Activated naive CD4-positive, alpha-beta T cell treated with anti-CD3 and anti-CD28 coated beads for 36 hours (primary cell): Measurements from ENCODE around the gene MMP25. TPM values are rescaled to one million over a fixed set of nuclear protein-coding genes. Genes with fewer than 3 reads are reported as not detected.
A peak's percentile ranks its signal among the peaks of the same experiment; 100 is the strongest.

ENCODE experiments used
- CTCF ChIA-PET: fragments of 350-600 bp; sonication (Branson Sonifier 250); formaldehyde crosslinking; loops from one replicate; lab custom pipeline; 2021; ENCODE audit warnings: antibody characterized with exemption; lab: Charles Lee
- DNase-seq: peaks from one replicate; pipeline ENCODE4 v3.0.0-alpha.2; 2020
- H3K27ac Mint-ChIP-seq: one replicate; pipeline ENCODE4 v1.8.0; 2021; ENCODE audit warnings: mild to moderate bottlenecking, mixed read lengths
- H3K27me3 Mint-ChIP-seq: one replicate; pipeline ENCODE4 v1.8.0; 2021; ENCODE audit warnings: low read depth, mixed read lengths
- H3K36me3 Mint-ChIP-seq: one replicate; pipeline ENCODE4 v1.8.0; 2021; ENCODE audit warnings: low read depth, mixed read lengths
- H3K4me1 Mint-ChIP-seq: one replicate; pipeline ENCODE4 v1.8.0; 2021; ENCODE audit warnings: low read depth, mixed read lengths
- H3K4me3 Mint-ChIP-seq: one replicate; pipeline ENCODE4 v1.8.0; 2021; ENCODE audit warnings: mild to moderate bottlenecking, moderate library complexity, mixed read lengths
- H3K9me3 Mint-ChIP-seq: one replicate; pipeline ENCODE4 v1.8.0; 2021; ENCODE audit warnings: mixed read lengths
- intact Hi-C: fragments of 100-400 bp; cut with micrococcal nuclease; formaldehyde crosslinking; loops from one replicate; pipeline ENCODE4 v1.15.1; 2023
- total RNA-seq, 2 experiments: library from RNA; stranded (reverse); gene quantifications; one replicate each; pipeline ENCODE4 v1.2.3, GENCODE V29; 2021

Gene MMP25
- total RNA-seq, 2 experiments from 2014 or later = 0.29 to 0.37 TPM

- CTCF ChIA-PET = interaction anchor here (8.5 to 17.7 kb wide), 2 partner anchors 6 to 20 kb away, joined by 67 to 310 read pairs; partner anchors contain the start of gene CLDN9
- no peak overlapping the region for H3K27ac Mint-ChIP-seq
- intact Hi-C loops = no loop called here
- no peak overlapping the region for H3K4me3 Mint-ChIP-seq
- no peak for DNase-seq
- peaks cover 11% of the 10 kb centered on the region for H3K36me3 Mint-ChIP-seq
- H3K9me3 Mint-ChIP-seq = no peaks in the 10 kb centered on the region
- H3K4me1 Mint-ChIP-seq = peaks cover 47% of the 10 kb centered on the region
- peaks cover 16% of the 10 kb centered on the region for H3K27me3 Mint-ChIP-seq
Measured at GRCh38 chr16:3026003-3026378, 20.4 kb upstream of the MMP25 start.

GRCh38 chr16:3026609-3027488 lies 19.5 kb upstream of the MMP25 start:
- Mint-ChIP-seq H3K4me1 (peaks cover 39% of the 10 kb centered on the region), H3K27ac (no peak overlapping the region), H3K9me3 (no peaks in the 10 kb centered on the region), H3K36me3 (peaks cover 11% of the 10 kb centered on the region), H3K4me3 (no peak overlapping the region), H3K27me3 (peaks cover 20% of the 10 kb centered on the region)
- CTCF ChIA-PET = interaction anchor here (0.9 to 17.7 kb wide), 12 partner anchors 7 to 172 kb away, joined by 3 to 310 read pairs (median 8); partner anchors contain the start of genes BICDL2, CLDN6, CLDN9 and IL32
- intact Hi-C loops = no loop called here
- DNase-seq = no peak

GRCh38 chr16:3027489-3027795 lies 18.9 kb upstream of the MMP25 start:
- CTCF ChIA-PET = interaction anchor here (0.9 to 17.7 kb wide), 15 partner anchors 8 to 171 kb away, joined by 3 to 310 read pairs (median 7); partner anchors contain the start of genes BICDL2, CLDN6, CLDN9 and FLYWCH2
- H3K9me3 Mint-ChIP-seq = no peaks in the 10 kb centered on the region
- H3K27me3 Mint-ChIP-seq = peaks cover 22% of the 10 kb centered on the region
- intact Hi-C loops = no loop called here
- no peak for DNase-seq
- H3K4me1 Mint-ChIP-seq = peaks cover 33% of the 10 kb centered on the region
- H3K4me3 Mint-ChIP-seq = no peak overlapping the region
- no peak overlapping the region for H3K27ac Mint-ChIP-seq
- H3K36me3 Mint-ChIP-seq = peaks cover 11% of the 10 kb centered on the region

DNA sequence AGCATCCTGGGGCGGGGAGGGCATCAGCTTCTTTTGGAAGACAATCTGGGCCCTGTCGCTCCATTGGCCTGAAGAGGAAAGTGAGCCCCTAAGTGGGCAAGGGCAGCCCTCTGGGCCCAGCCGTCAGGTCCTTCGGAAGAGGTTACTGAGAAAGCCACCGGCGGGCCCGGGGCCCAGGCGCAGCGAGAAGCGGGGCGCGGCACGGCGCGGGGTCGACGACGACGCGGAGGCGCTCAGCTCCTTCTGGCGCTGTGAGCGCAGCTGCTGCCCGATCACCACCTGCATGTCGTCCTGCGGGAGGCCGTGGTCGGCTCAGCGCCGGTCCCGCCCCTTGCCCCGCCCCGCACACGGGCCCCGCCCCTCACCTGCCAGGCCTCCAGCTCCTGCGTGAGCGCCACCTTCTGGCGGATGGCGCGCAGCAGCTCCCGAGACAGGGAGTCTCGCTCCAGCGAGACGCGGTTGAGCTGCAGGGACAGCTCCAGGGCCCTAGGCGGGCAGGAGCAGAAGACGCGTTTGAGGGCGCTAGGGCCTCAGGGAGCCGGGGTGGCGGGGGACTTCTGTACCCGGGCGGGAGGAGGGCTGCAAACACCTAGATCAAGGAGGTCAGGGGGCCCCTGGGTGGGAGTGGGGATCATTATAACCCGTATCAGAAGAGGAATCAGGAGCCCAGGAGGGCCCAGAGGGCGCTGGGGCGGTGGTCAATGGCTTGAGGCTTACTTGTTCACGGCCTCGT lies 18.2 kb upstream of the MMP25 start:
- peaks cover 29% of the 10 kb centered on the region for H3K27me3 Mint-ChIP-seq
- no peak overlapping the region for H3K27ac Mint-ChIP-seq
- H3K9me3 Mint-ChIP-seq = no peaks in the 10 kb centered on the region
- no peak overlapping the region for H3K4me3 Mint-ChIP-seq
- peak; percentile 90 for DNase-seq
- H3K4me1 Mint-ChIP-seq = peaks cover 26% of the 10 kb centered on the region
- intact Hi-C loops = loop anchor here (1.0 kb wide), 1 partner anchor 25 kb away; no protein-coding TSS in a partner anchor
- H3K36me3 Mint-ChIP-seq = peaks cover 11% of the 10 kb centered on the region
- CTCF ChIA-PET = interaction anchor here (0.9 to 17.7 kb wide), 18 partner anchors 8 to 145 kb away, joined by 3 to 310 read pairs (median 6); partner anchors contain the start of genes BICDL2, CLDN6, CLDN9 and FLYWCH2

- H3K4me3 Mint-ChIP-seq = no peak overlapping the region
- no peak overlapping the region for H3K27ac Mint-ChIP-seq
- H3K27me3 Mint-ChIP-seq = peaks cover 34% of the 10 kb centered on the region
- H3K4me1 Mint-ChIP-seq = peaks cover 23% of the 10 kb centered on the region
- H3K36me3 Mint-ChIP-seq = peaks cover 11% of the 10 kb centered on the region
- H3K9me3 Mint-ChIP-seq = no peaks in the 10 kb centered on the region
- DNase-seq = no peak
- CTCF ChIA-PET = interaction anchor here (1.0 to 17.7 kb wide), 18 partner anchors 7 to 143 kb away, joined by 3 to 310 read pairs (median 8); partner anchors contain the start of genes BICDL2, CLDN6, CLDN9 and HCFC1R1
- intact Hi-C loops = loop anchor here (1.0 kb wide), 1 partner anchor 26 kb away; no protein-coding TSS in a partner anchor
Measured at GRCh38 chr16:3028716-3029319, 17.5 kb upstream of the MMP25 start.

- peak overlapping the region; percentile 14 for H3K4me3 Mint-ChIP-seq
- peaks cover 8% of the 10 kb centered on the region for H3K36me3 Mint-ChIP-seq
- peak; percentile 52 for DNase-seq
- H3K27ac Mint-ChIP-seq = no peak overlapping the region
- H3K27me3 Mint-ChIP-seq = peaks cover 38% of the 10 kb centered on the region
- CTCF ChIA-PET = interaction anchor here (0.6 to 17.7 kb wide), 11 partner anchors 8 to 310 kb away, joined by 3 to 310 read pairs (median 13); partner anchors contain the start of genes BICDL2, CLDN6, CLDN9 and HCFC1R1
- H3K9me3 Mint-ChIP-seq = no peaks in the 10 kb centered on the region
- intact Hi-C loops = no loop called here
- H3K4me1 Mint-ChIP-seq = peaks cover 20% of the 10 kb centered on the region
Measured at GRCh38 chr16:3029491-3030221, 16.7 kb upstream of the MMP25 start.

GRCh38 chr16:3030222-3031212 lies 15.8 kb upstream of the MMP25 start:
- Mint-ChIP-seq H3K36me3 (peaks cover 8% of the 10 kb centered on the region), H3K9me3 (no peaks in the 10 kb centered on the region), H3K27me3 (peaks cover 44% of the 10 kb centered on the region), H3K4me1 (peaks cover 14% of the 10 kb centered on the region), H3K4me3 (peak overlapping the region; percentile 2), H3K27ac (no peak overlapping the region)
- intact Hi-C loops = no loop called here
- no peak for DNase-seq
- CTCF ChIA-PET = interaction anchor here (0.7 to 17.7 kb wide), 18 partner anchors 9 to 1494 kb away, joined by 3 to 310 read pairs (median 12); partner anchors contain the start of genes BICDL2, CLDN6, CLDN9 and HCFC1R1

GRCh38 chr16:3032624-3033023 lies 13.7 kb upstream of the MMP25 start:
- no peaks in the 10 kb centered on the region for H3K36me3 Mint-ChIP-seq
- CTCF ChIA-PET = interaction anchor here (0.8 to 17.7 kb wide), 11 partner anchors 9 to 120 kb away, joined by 3 to 310 read pairs (median 14); partner anchors contain the start of genes BICDL2, CLDN6, CLDN9 and HCFC1R1
- peaks cover 22% of the 10 kb centered on the region for H3K4me1 Mint-ChIP-seq
- intact Hi-C loops = no loop called here
- no peak for DNase-seq
- no peak overlapping the region for H3K4me3 Mint-ChIP-seq
- H3K27ac Mint-ChIP-seq = no peak overlapping the region
- no peaks in the 10 kb centered on the region for H3K9me3 Mint-ChIP-seq
- peaks cover 57% of the 10 kb centered on the region for H3K27me3 Mint-ChIP-seq

GRCh38 chr16:3035289-3035971 lies 10.9 kb upstream of the MMP25 start:
- no peak for DNase-seq
- no peaks in the 10 kb centered on the region for H3K36me3 Mint-ChIP-seq
- H3K27me3 Mint-ChIP-seq = peaks cover 65% of the 10 kb centered on the region
- H3K4me3 Mint-ChIP-seq = no peak overlapping the region
- CTCF ChIA-PET = interaction anchor here (0.5 to 17.7 kb wide), 7 partner anchors 12 to 92 kb away, joined by 3 to 310 read pairs (median 3); partner anchors contain the start of genes CLDN9 and HCFC1R1
- intact Hi-C loops = no loop called here
- no peaks in the 10 kb centered on the region for H3K9me3 Mint-ChIP-seq
- peaks cover 9% of the 10 kb centered on the region for H3K4me1 Mint-ChIP-seq
- no peak overlapping the region for H3K27ac Mint-ChIP-seq
